HCT116 (cell line): Measurements from ENCODE around the gene TGM2. TPM values are rescaled to one million over a fixed set of nuclear protein-coding genes. Genes with fewer than 3 reads are reported as not detected.

Experiments used
- ATAC-seq: fragments of 200-7000 bp; cut with Tn5 transposase; 2 replicates; pipeline ENCODE4 v1.9.1; 2020; ENCODE audit warnings: mild to moderate bottlenecking, moderate library complexity
- BruUV-seq: library from RNA; stranded (reverse); fragments of 400-500 nt; replicated peaks from 2 replicates; lab custom pipeline; 2021; lab: Mats Ljungman, UMichigan
- CTCF ChIA-PET: fragments of 300-600 bp; sonication (Branson Sonifier 250); formaldehyde crosslinking; loops from one replicate; lab custom pipeline; 2021; ENCODE audit warnings: antibody characterized with exemption; lab: Charles Lee
- POLR2A ChIA-PET: fragments of 300-600, 350-600 bp; sonication (Branson Sonifier 250); formaldehyde crosslinking; loops from one replicate; lab custom pipeline; 2021; ENCODE audit warnings: antibody characterized with exemption; lab: Charles Lee
- RAD21 ChIA-PET, 2 experiments: fragments of 300-600 bp; sonication (Branson Sonifier 250); formaldehyde crosslinking; loops; one replicate each; lab custom pipeline; 2023; ENCODE audit warnings: low total read pairs in 2 of 2; ENCODE audit not compliant: uncharacterized antibody in 2 of 2, unreplicated experiment in 2 of 2, low non-redundant PET in 1 of 2; lab: Charles Lee
- DNase-seq: peaks from one replicate; pipeline ENCODE4 v3.0.0-alpha.2; 2010; ENCODE audit warnings: low read depth, low spot score
- H2AFZ ChIP-seq: fragments of 200-600 bp; shearing (Covaris generic), sonication (generic); 2 replicates; pipeline ENCODE4 v1.6.1; 2017; ENCODE audit warnings: low read depth, mixed run types, mixed read lengths, antibody characterized with exemption, low read length; ENCODE audit not compliant: poor library complexity, severe bottlenecking
- H3K27ac ChIP-seq: 2 replicates; pipeline ENCODE4 v1.5.1; 2012; ENCODE audit warnings: low read depth, low read length
- H3K27me3 ChIP-seq: fragments of 200-600 bp; sonication (generic); 2 replicates; pipeline ENCODE4 v1.6.1; 2016; ENCODE audit warnings: mixed run types, low read length, mixed read lengths; ENCODE audit not compliant: insufficient read depth
- H3K36me3 ChIP-seq, 2 experiments: fragments of 200-500 bp in 1 of 2; fragments of 200-600 bp in 1 of 2; sonication (Bioruptor generic) in 1 of 2; sonication (generic) in 1 of 2; 2 replicates each; pipeline versions ENCODE4 v1.5.1 to v1.6.1; 2014 to 2016; ENCODE audit warnings: low read length in 2 of 2, inconsistent platforms in 1 of 2, mixed read lengths in 1 of 2, mixed run types in 1 of 2; ENCODE audit not compliant: insufficient read depth in 2 of 2, control insufficient read depth in 1 of 2
- H3K4me1 ChIP-seq, 2 experiments: fragments of 200-600 bp in 1 of 2; sonication (generic) in 1 of 2; 2 replicates each; pipeline versions ENCODE4 v1.5.1 to v1.6.1; 2012 to 2017; ENCODE audit warnings: low read length in 2 of 2, inconsistent platforms in 1 of 2, mild to moderate bottlenecking in 1 of 2, mixed read lengths in 1 of 2, mixed run types in 1 of 2, moderate library complexity in 1 of 2; ENCODE audit not compliant: insufficient read depth in 2 of 2, control insufficient read depth in 1 of 2
- H3K4me2 ChIP-seq: fragments of 200-600 bp; sonication (generic); 2 replicates; pipeline ENCODE4 v1.6.1; 2017; ENCODE audit warnings: mixed run types, low read length, mixed read lengths
- H3K4me3 ChIP-seq, 2 experiments: fragments of 200-600 bp in 1 of 2; sonication (generic) in 1 of 2; replicated peaks in 1 of 2; 2 replicates each; pipeline ENCODE4 v1.5.1; 2011 to 2016; ENCODE audit warnings: low read length in 2 of 2, control low read depth in 1 of 2, low read depth in 1 of 2, mild to moderate bottlenecking in 1 of 2, mixed read lengths in 1 of 2, mixed run types in 1 of 2
- H3K79me2 ChIP-seq: fragments of 200-600 bp; sonication (generic); 2 replicates; pipeline ENCODE4 v1.6.1; 2017; ENCODE audit warnings: mild to moderate bottlenecking, mixed run types, low read length, moderate library complexity, mixed read lengths; ENCODE audit not compliant: insufficient read depth
- H3K9ac ChIP-seq: fragments of 200-600 bp; sonication (generic); 2 replicates; pipeline ENCODE4 v1.6.1; 2016; ENCODE audit warnings: low read length, mixed read lengths
- H3K9me2 ChIP-seq: fragments of 200-600 bp; sonication (generic), shearing (Covaris generic); 2 replicates; pipeline ENCODE4 v1.6.1; 2017; ENCODE audit warnings: mixed run types, mild to moderate bottlenecking, moderate library complexity; ENCODE audit not compliant: insufficient read depth
- H3K9me3 ChIP-seq, 2 experiments: fragments of 200-500 bp in 1 of 2; fragments of 200-600 bp in 1 of 2; sonication (Bioruptor generic) in 1 of 2; sonication (generic) in 1 of 2; 2 replicates each; pipeline ENCODE4 v1.6.1; 2014 to 2017; ENCODE audit warnings: low read length in 2 of 2, mixed read lengths in 2 of 2, inconsistent platforms in 1 of 2, low read depth in 1 of 2, mild to moderate bottlenecking in 1 of 2, mixed run types in 1 of 2, moderate library complexity in 1 of 2; ENCODE audit not compliant: control insufficient read depth in 1 of 2, insufficient read depth in 1 of 2
- H4K20me1 ChIP-seq: fragments of 200-600 bp; sonication (generic), shearing (Covaris generic); 2 replicates; pipeline ENCODE4 v1.6.1; 2017; ENCODE audit warnings: mixed run types, mild to moderate bottlenecking, moderate library complexity; ENCODE audit not compliant: insufficient read depth
- CBX3 ChIP-seq: IDR thresholded peaks from 2 replicates; pipeline ENCODE4 v1.6.1; 2012; ENCODE audit warnings: low read depth
- EGR1 ChIP-seq: IDR thresholded peaks from 2 replicates; pipeline ENCODE4 v1.6.1; 2012; ENCODE audit warnings: low read depth
- ELF1 ChIP-seq: IDR thresholded peaks from 2 replicates; pipeline ENCODE4 v1.6.1; 2012; ENCODE audit warnings: low read depth, borderline replicate concordance
- EZH2 ChIP-seq: fragments of 200-600 bp; sonication (generic); IDR thresholded peaks from 2 replicates; pipeline ENCODE4 v1.6.1; 2017; ENCODE audit warnings: antibody characterized with exemption, mixed run types
- EZH2phosphoT487 ChIP-seq: fragments of 200-600 bp; IDR thresholded peaks from 2 replicates; pipeline ENCODE4 v1.6.1; 2018; ENCODE audit warnings: antibody characterized with exemption, borderline replicate concordance
- FOSL1 ChIP-seq: IDR thresholded peaks from 2 replicates; pipeline ENCODE4 v1.6.1; 2012; ENCODE audit warnings: low read depth
- JUND ChIP-seq: IDR thresholded peaks from 2 replicates; pipeline ENCODE4 v1.6.1; 2012
- POLR2A ChIP-seq: IDR thresholded peaks from 2 replicates; pipeline ENCODE4 v1.7.0; 2011; ENCODE audit warnings: borderline replicate concordance; ENCODE audit not compliant: insufficient read depth, insufficient read length; ENCODE audit errors: extremely low read depth
- POLR2AphosphoS5 ChIP-seq: IDR thresholded peaks from 2 replicates; pipeline ENCODE4 v1.6.1; 2011; ENCODE audit warnings: mild to moderate bottlenecking, low read depth, low read length, moderate library complexity
- SP1 ChIP-seq: IDR thresholded peaks from 2 replicates; pipeline ENCODE4 v1.6.1; 2012; ENCODE audit warnings: low read depth
- SRF ChIP-seq: IDR thresholded peaks from 2 replicates; pipeline ENCODE4 v1.6.1; 2012; ENCODE audit warnings: low read depth
- YY1 ChIP-seq: IDR thresholded peaks from 2 replicates; pipeline ENCODE4 v1.6.1; 2011; ENCODE audit warnings: low read length, low read depth, moderate library complexity, mild to moderate bottlenecking; ENCODE audit not compliant: insufficient replicate concordance; ENCODE audit errors: extremely low read depth
- ZFX ChIP-seq: fragments of 450-650 bp; IDR thresholded peaks from 2 replicates; pipeline ENCODE4 v1.6.1; 2017
- ZNF274 ChIP-seq: fragments of 200-500 bp; sonication (Bioruptor generic); IDR thresholded peaks from 2 replicates; pipeline ENCODE4 v1.6.1; 2014; ENCODE audit warnings: mild to moderate bottlenecking, low read depth, low read length, inconsistent platforms
- intact Hi-C: fragments of 100-400 bp; cut with micrococcal nuclease; formaldehyde crosslinking; loops from 2 replicates; pipeline ENCODE4 v1.10.0; 2022
- total RNA-seq: library from RNA; stranded (reverse); gene quantifications from one replicate; pipeline ENCODE4 v1.2.1, GENCODE V29; 2021; ENCODE audit not compliant: unreplicated experiment
- TF ChIP-seq, protein P1 (sequence below), 3 experiments: fragments of 200-600 bp in 1 of 3; sonication (generic) in 1 of 3; IDR thresholded peaks in 2 of 3; conservative IDR thresholded peaks in 1 of 3; 2 replicates each; pipeline ENCODE4 v1.5.1; 2012 to 2017; ENCODE audit warnings: low read depth in 2 of 3, low read length in 2 of 3, antibody characterized with exemption in 1 of 3, borderline replicate concordance in 1 of 3, control low read depth in 1 of 3, mild to moderate bottlenecking in 1 of 3, mixed read lengths in 1 of 3, mixed run types in 1 of 3, moderate library complexity in 1 of 3; ENCODE audit not compliant: insufficient read depth in 1 of 3
- TF ChIP-seq, protein P2 (sequence below): IDR thresholded peaks from 2 replicates; pipeline ENCODE4 v1.6.1; 2012; ENCODE audit warnings: low read depth
- TF ChIP-seq, protein P3 (sequence below): IDR thresholded peaks from 2 replicates; pipeline ENCODE4 v1.6.1; 2012

TGM2 gene
- total RNA-seq, 1 experiment from 2014 or later = 6.1 TPM

DNA sequence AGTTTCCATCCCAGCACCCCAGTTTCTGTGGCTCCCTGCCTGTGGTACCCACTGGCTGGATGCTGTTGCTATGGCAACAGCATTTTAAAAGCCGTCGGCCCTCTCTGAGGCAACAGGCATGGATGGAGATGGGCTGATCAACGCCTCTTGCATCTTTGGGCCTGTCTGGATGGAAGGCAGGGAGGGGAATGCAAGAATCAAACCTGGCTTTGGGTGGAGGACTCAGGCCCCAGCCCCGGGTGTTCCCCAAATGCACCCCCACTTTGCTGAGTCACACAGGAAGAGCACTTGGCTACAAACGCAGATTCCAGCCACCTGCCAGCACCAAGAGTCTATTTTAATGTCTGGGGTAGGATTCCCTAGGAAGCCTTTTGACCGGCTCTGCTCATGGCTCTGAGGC lies 45.7 kb upstream of the TGM2 start:
- H3K27me3 ChIP-seq = no peaks in the 10 kb centered on the region
- H3K9ac ChIP-seq = no peak overlapping the region
- no TSS peak for BruUV-seq
- no peak for ATAC-seq
- H3K36me3 ChIP-seq = no peaks in the 10 kb centered on the region
- no peaks in the 10 kb centered on the region for H4K20me1 ChIP-seq
- DNase-seq = no peak
- H3K4me3 ChIP-seq = no peak overlapping the region
- intact Hi-C loops = no loop called here
- no peaks in the 10 kb centered on the region for H3K9me2 ChIP-seq
- H3K4me1 ChIP-seq = no peaks in the 10 kb centered on the region
- POLR2A ChIA-PET = no interaction called here
- RAD21 ChIA-PET = no interaction called here
- H2AFZ ChIP-seq = no peak overlapping the region
- CTCF ChIA-PET = no interaction called here
- TF ChIP-seq YY1 (no peak), SRF (no peak), EGR1 (no peak), POLR2AphosphoS5 (no peak), CBX3 (no peak), POLR2A (no peak), JUND (no peak), FOSL1 (no peak), ELF1 (no peak), SP1 (no peak), ZFX (no peak), EZH2phosphoT487 (no peak), EZH2 (no peak), ZNF274 (no peak)
- TF ChIP-seq, protein P1, sequence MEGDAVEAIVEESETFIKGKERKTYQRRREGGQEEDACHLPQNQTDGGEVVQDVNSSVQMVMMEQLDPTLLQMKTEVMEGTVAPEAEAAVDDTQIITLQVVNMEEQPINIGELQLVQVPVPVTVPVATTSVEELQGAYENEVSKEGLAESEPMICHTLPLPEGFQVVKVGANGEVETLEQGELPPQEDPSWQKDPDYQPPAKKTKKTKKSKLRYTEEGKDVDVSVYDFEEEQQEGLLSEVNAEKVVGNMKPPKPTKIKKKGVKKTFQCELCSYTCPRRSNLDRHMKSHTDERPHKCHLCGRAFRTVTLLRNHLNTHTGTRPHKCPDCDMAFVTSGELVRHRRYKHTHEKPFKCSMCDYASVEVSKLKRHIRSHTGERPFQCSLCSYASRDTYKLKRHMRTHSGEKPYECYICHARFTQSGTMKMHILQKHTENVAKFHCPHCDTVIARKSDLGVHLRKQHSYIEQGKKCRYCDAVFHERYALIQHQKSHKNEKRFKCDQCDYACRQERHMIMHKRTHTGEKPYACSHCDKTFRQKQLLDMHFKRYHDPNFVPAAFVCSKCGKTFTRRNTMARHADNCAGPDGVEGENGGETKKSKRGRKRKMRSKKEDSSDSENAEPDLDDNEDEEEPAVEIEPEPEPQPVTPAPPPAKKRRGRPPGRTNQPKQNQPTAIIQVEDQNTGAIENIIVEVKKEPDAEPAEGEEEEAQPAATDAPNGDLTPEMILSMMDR (IDR thresholded peaks at IDR 0.05 in 2 of 3, conservative IDR thresholded peaks at IDR 0.05 in 1 of 3; ENCODE audit: borderline replicate concordance in 1 of 3, insufficient read depth in 1 of 3, low read depth in 2 of 3, low read length in 2 of 3) = no peak
- TF ChIP-seq, protein P2, sequence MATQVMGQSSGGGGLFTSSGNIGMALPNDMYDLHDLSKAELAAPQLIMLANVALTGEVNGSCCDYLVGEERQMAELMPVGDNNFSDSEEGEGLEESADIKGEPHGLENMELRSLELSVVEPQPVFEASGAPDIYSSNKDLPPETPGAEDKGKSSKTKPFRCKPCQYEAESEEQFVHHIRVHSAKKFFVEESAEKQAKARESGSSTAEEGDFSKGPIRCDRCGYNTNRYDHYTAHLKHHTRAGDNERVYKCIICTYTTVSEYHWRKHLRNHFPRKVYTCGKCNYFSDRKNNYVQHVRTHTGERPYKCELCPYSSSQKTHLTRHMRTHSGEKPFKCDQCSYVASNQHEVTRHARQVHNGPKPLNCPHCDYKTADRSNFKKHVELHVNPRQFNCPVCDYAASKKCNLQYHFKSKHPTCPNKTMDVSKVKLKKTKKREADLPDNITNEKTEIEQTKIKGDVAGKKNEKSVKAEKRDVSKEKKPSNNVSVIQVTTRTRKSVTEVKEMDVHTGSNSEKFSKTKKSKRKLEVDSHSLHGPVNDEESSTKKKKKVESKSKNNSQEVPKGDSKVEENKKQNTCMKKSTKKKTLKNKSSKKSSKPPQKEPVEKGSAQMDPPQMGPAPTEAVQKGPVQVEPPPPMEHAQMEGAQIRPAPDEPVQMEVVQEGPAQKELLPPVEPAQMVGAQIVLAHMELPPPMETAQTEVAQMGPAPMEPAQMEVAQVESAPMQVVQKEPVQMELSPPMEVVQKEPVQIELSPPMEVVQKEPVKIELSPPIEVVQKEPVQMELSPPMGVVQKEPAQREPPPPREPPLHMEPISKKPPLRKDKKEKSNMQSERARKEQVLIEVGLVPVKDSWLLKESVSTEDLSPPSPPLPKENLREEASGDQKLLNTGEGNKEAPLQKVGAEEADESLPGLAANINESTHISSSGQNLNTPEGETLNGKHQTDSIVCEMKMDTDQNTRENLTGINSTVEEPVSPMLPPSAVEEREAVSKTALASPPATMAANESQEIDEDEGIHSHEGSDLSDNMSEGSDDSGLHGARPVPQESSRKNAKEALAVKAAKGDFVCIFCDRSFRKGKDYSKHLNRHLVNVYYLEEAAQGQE = no peak
- TF ChIP-seq, protein P3, sequence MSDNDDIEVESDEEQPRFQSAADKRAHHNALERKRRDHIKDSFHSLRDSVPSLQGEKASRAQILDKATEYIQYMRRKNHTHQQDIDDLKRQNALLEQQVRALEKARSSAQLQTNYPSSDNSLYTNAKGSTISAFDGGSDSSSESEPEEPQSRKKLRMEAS = no peak
- TF ChIP-seq, all 23 proteins: peak for 0
- Histone ChIP-seq H3K9me3 (no peaks in the 10 kb centered on the region), H3K79me2 (no peaks in the 10 kb centered on the region), H3K4me2 (no peak overlapping the region), H3K27ac (no peak overlapping the region)
